ENCODE results near the gene XG.
"Not testable (repeated sequence)": the region's sequence is repeated elsewhere in the genome, so short reads cannot be mapped to it uniquely, and the experiment has no call there.

XG gene

GRCh38 chrX:2735270-2735669, 16.6 kb upstream of the XG start:
- no peak for DNase-seq

- DNase-seq: no peak
These were observed 11.2 kb upstream of the XG start for GRCh38 chrX:2740672-2741071.

- DNase-seq: no peak
These were observed 10.5 kb upstream of the XG start for GRCh38 chrX:2741386-2741785.

GRCh38 chrX:2746250-2746649, 5.6 kb upstream of the XG start:
- not testable (repeated sequence) for DNase-seq

GRCh38 chrX:2748171-2748814, 3.5 kb upstream of the XG start:
- no peak for DNase-seq

GRCh38 chrX:2748815-2749188, 3.0 kb upstream of the XG start:
- DNase-seq: no peak

GRCh38 chrX:2751291-2751690, 549 bp upstream of the XG start:
- DNase-seq: no peak

GRCh38 chrX:2752441-2752840, 601 bp downstream of the XG start:
- not testable (repeated sequence) for DNase-seq

- DNase-seq: not testable (repeated sequence)
These were observed 3.4 kb downstream of the XG start for GRCh38 chrX:2755163-2755715.

GRCh38 chrX:2756548-2756947, 4.7 kb downstream of the XG start:
- no peak for DNase-seq

- no peak for DNase-seq
These were observed 9.4 kb downstream of the XG start for GRCh38 chrX:2761246-2761645.

GRCh38 chrX:2762671-2763070, 10.8 kb downstream of the XG start:
- DNase-seq: not testable (repeated sequence)

GRCh38 chrX:2764766-2765548, 13.1 kb downstream of the XG start:
- not testable (repeated sequence) for DNase-seq

GRCh38 chrX:2765549-2765830, 13.7 kb downstream of the XG start:
- no peak for DNase-seq

GRCh38 chrX:2766906-2767305, 15.1 kb downstream of the XG start:
- no peak for DNase-seq

- DNase-seq: no peak
These were observed 16.0 kb downstream of the XG start for GRCh38 chrX:2767631-2768455.

- DNase-seq: no peak
These were observed 17.8 kb downstream of the XG start for GRCh38 chrX:2769615-2770014.

GRCh38 chrX:2773166-2774055, 21.6 kb downstream of the XG start:
- not testable (repeated sequence) for DNase-seq

- DNase-seq: no peak
These were observed 22.2 kb downstream of the XG start for GRCh38 chrX:2774057-2774456.

GRCh38 chrX:2774776-2775175, 22.9 kb downstream of the XG start:
- DNase-seq: no peak

- DNase-seq: not testable (repeated sequence)
These were observed 28.8 kb downstream of the XG start for GRCh38 chrX:2780472-2781225.

- no peak for DNase-seq
These were observed 29.4 kb downstream of the XG start for GRCh38 chrX:2781226-2781571.

All from NCI-H1417 treated with DMSO at 0.1 percent for 48 hours (cell line).